ENCODE data around the gene SLC37A2. TPM values are rescaled to one million over a fixed set of nuclear protein-coding genes. Genes with fewer than 3 reads are reported as not detected.

Gene SLC37A2
- total RNA-seq, 1 experiment from 2014 or later, result 5.1 TPM

- no peaks in the 10 kb centered on the region for H3K9me2 ChIP-seq (ENCODE audit: insufficient read depth)
- H3K27me3 ChIP-seq (ENCODE audit: insufficient read depth, low read length), result no peaks in the 10 kb centered on the region
- H3K4me1 ChIP-seq (ENCODE audit: control insufficient read depth in 1 of 2, insufficient read depth in 2 of 2, low read length in 2 of 2), result peaks cover 14 to 75% of the 10 kb centered on the region in 2 experiments; a peak in 3 of 4 replicates
- H3K9ac ChIP-seq (ENCODE audit: low read length), result peak overlapping the region; percentile 45
- ATAC-seq (peak; percentile 4), DNase-seq (ENCODE audit: low read depth, low spot score) (no peak)
- CTCF ChIA-PET, result interaction anchor here (0.6 to 1.4 kb wide), 2 partner anchors 14 to 110 kb away, joined by 3 to 4 read pairs; no protein-coding TSS in a partner anchor
- TF ChIP-seq EZH2 (IDR thresholded peaks at IDR 0.05) (no peak), JUND (IDR thresholded peaks at IDR 0.05) (no peak), EGR1 (IDR thresholded peaks at IDR 0.05; ENCODE audit: low read depth) (no peak), SRF (IDR thresholded peaks at IDR 0.05; ENCODE audit: low read depth) (no peak), YY1 (IDR thresholded peaks at IDR 0.05; ENCODE audit: extremely low read depth, insufficient replicate concordance, low read depth, low read length) (peak; percentile 8), CTCF (IDR thresholded peaks at IDR 0.05 in 2 of 3, conservative IDR thresholded peaks at IDR 0.05 in 1 of 3; ENCODE audit: borderline replicate concordance in 1 of 3, insufficient read depth in 1 of 3, low read depth in 2 of 3, low read length in 2 of 3) (no peak), FOSL1 (IDR thresholded peaks at IDR 0.05; ENCODE audit: low read depth) (no peak)
- RAD21 ChIA-PET (ENCODE audit: low non-redundant PET in 1 of 2, low total read pairs in 2 of 2, uncharacterized antibody in 2 of 2, unreplicated experiment in 2 of 2), result interaction anchor here (0.6 to 1.2 kb wide), 3 partner anchors 8 to 280 kb away, joined by 3 to 6 read pairs (median 5); no protein-coding TSS in a partner anchor
- no peaks in the 10 kb centered on the region for H3K36me3 ChIP-seq (ENCODE audit: control insufficient read depth in 1 of 2, insufficient read depth in 2 of 2, low read length in 2 of 2)
- H3K27ac ChIP-seq (ENCODE audit: low read depth, low read length), result peak overlapping the region; percentile 40
- peak overlapping the region; percentile 68 for H3K4me2 ChIP-seq (ENCODE audit: low read length)
- no peaks in the 10 kb centered on the region for H4K20me1 ChIP-seq (ENCODE audit: insufficient read depth)
- no peaks in the 10 kb centered on the region for H3K9me3 ChIP-seq (ENCODE audit: control insufficient read depth in 1 of 2, insufficient read depth in 1 of 2, low read depth in 1 of 2, low read length in 2 of 2)
- peak overlapping the region in 1 of 2 experiments; percentile 30; a peak in 1 of 4 replicates for H3K4me3 ChIP-seq (replicated peaks in 1 of 2; ENCODE audit: low read depth in 1 of 2, low read length in 2 of 2)
- H2AFZ ChIP-seq (ENCODE audit: low read depth, low read length, poor library complexity, severe bottlenecking), result no peak overlapping the region
- BruUV-seq (replicated peaks), result no TSS peak
- POLR2A ChIA-PET, result interaction anchor here (0.7 to 1.3 kb wide), 4 partner anchors 8 to 1030 kb away, joined by 3 to 7 read pairs (median 6); partner anchors contain the start of gene TMEM218
- no peaks in the 10 kb centered on the region for H3K79me2 ChIP-seq (ENCODE audit: insufficient read depth, low read length)
- intact Hi-C loops (cut with micrococcal nuclease), result no loop called here
These were observed 20.4 kb downstream of the SLC37A2 start for GRCh38 chr11:125083312-125084056.

All from HCT116 (cell line).